Spleen (tissue), 7 donors: ENCODE data around the gene CRKL.
"Not testable (repeated sequence)": the region's sequence is repeated elsewhere in the genome, so short reads cannot be mapped to it uniquely, and the experiment has no call there.

Experiments used
- POLR2AphosphoS5 ChIP-seq, 3 donors: sonication (generic); formaldehyde crosslinking; IDR thresholded peaks; one replicate each; pipeline ENCODE4 v1.5.1; 2017; ENCODE audit warnings: antibody characterized with exemption in 3 of 3
- TF ChIP-seq, protein P1 (sequence below), 11 experiments: fragments of 200-600 bp in 7 of 11; fragments of 450-650 bp in 4 of 11; sonication (generic) in 4 of 11; IDR thresholded peaks in 8 of 11; conservative IDR thresholded peaks in 3 of 11; 1 replicate in 7 of 11; 2 replicates in 4 of 11; pipeline versions ENCODE4 v1.4.0 to v1.8.0; 2016 to 2021; ENCODE audit warnings: antibody characterized with exemption in 11 of 11, inconsistent platforms in 4 of 11, mild to moderate bottlenecking in 1 of 11
- donor health status: DM: no; HTN: no; CAD: no; lungs with moderate emphysema.
- donor health status: DM: no; HTN: no; CAD: no.
- donor health status: DM: no; HTN: no; CAD: no.

DNA sequence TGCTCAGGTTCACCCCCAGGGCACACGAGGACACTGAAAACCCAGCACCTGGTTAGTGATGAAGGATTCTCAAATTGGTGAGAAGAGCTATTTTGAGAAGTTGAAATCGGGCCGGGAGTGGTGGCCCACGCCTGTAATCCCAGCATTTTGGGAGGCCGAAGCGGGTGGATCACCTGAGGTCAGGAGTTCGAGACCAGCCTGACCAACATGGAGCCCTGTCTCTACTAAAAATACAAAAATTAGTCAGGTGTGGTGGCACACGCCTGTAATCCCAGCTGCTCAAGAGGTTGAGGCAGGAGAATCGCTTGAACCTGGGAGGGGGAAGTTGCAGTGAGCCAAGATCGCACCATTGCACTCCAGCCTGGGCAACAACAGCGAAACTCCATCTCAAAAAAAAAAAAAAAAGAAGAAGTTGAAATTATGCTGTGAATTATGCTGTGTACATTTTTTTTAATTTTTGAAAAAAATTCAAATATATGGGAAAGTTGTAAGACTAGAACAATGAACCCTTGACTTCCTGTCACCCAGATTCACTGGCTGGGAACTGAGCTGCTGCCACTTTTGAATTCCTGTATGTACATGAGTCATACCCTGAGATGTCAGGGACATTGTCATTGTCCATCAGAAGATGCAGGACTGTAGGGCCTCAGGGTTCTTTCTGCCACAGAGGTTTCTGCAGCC is 54.9 kb downstream of the CRKL start:
- TF ChIP-seq, protein P1, sequence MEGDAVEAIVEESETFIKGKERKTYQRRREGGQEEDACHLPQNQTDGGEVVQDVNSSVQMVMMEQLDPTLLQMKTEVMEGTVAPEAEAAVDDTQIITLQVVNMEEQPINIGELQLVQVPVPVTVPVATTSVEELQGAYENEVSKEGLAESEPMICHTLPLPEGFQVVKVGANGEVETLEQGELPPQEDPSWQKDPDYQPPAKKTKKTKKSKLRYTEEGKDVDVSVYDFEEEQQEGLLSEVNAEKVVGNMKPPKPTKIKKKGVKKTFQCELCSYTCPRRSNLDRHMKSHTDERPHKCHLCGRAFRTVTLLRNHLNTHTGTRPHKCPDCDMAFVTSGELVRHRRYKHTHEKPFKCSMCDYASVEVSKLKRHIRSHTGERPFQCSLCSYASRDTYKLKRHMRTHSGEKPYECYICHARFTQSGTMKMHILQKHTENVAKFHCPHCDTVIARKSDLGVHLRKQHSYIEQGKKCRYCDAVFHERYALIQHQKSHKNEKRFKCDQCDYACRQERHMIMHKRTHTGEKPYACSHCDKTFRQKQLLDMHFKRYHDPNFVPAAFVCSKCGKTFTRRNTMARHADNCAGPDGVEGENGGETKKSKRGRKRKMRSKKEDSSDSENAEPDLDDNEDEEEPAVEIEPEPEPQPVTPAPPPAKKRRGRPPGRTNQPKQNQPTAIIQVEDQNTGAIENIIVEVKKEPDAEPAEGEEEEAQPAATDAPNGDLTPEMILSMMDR (IDR thresholded peaks at IDR 0.05 in 8 of 11, conservative IDR thresholded peaks at IDR 0.05 in 3 of 11), result not testable (repeated sequence)
- TF ChIP-seq POLR2AphosphoS5 (IDR thresholded peaks at IDR 0.05), result not testable (repeated sequence)
